ENCODE measurements around the gene AHRR. TPM values are rescaled to one million over a fixed set of nuclear protein-coding genes. Genes with fewer than 3 reads are reported as not detected.

AHRR gene
- total and polyA plus RNA-seq, 2 of the 4 experiments (the other 2 are of a cell fraction) = 15.6 to 37.1 TPM

DNA sequence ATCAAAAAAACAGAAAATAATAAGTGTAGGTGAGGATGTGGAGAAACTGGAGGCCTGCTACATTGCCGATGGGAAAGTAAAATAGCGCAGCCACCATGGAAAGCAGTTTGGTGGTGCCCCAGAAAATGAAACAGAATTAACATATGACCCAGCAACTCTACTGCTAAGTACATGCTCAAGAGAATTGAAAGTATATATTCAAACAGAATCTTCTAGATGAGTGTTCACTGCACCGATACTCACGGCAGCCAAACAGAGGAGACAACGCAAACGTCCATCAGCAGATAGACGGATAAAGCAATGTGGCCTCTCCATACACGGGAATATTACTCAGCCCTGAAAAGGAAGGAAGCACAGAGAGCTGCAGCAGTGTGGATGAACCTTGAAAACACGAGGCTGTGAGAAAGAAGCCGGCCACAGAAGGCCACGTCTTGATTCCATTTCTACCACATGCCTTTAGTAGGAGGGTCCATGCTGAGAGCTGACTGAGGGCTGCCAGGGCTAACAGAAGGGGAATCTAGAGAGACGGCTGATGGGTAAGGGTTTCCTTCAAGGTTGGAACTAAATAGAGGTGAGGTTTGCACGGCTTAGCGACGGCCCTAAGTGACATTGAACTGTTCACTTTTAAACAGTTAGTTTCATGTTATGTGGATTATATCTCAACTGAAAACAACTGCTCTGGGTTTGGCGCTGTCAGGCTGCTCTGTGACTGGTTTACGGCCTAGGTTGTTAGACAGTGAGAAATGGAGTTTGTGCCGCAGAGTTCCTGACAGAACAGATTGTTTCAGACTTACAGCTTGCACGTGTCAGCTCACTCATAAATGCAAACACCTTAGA, 29.8 kb downstream of the AHRR start:
- peaks cover 30 to 69% of the 10 kb centered on the region in 2 experiments for H3K79me1 ChIP-seq (ENCODE audit: low read depth in 1 of 2, low read length in 2 of 2)
- H3K4ac ChIP-seq (ENCODE audit: low read depth, low read length) = no peak overlapping the region
- H4K8ac ChIP-seq (ENCODE audit: low read depth in 2 of 2, low read length in 2 of 2) = no peak overlapping the region
- no peak overlapping the region for H2BK120ac ChIP-seq (ENCODE audit: low read depth, low read length)
- dilution Hi-C loops (cut with HindIII; ENCODE audit: low sequenced_read_pairs, unreplicated experiment) = no loop called here
- no peak overlapping the region for H2BK15ac ChIP-seq (ENCODE audit: low read depth, low read length)
- no peak overlapping the region for H2AK9ac ChIP-seq (replicated peaks; ENCODE audit: low read depth, low read length, poor library complexity)
- H3K27me3 ChIP-seq (ENCODE audit: control insufficient read depth, insufficient read depth, low read length) = no peaks in the 10 kb centered on the region
- CTCF ChIA-PET = no interaction called here
- no peak overlapping the region for H3K9ac ChIP-seq (ENCODE audit: low read depth, low read length)
- no peak overlapping the region for H3K18ac ChIP-seq (ENCODE audit: low read depth, low read length)
- H2AK5ac ChIP-seq (ENCODE audit: low read depth, low read length) = no peak overlapping the region
- H2BK5ac ChIP-seq (ENCODE audit: low read depth, low read length, poor library complexity, severe bottlenecking) = no peak overlapping the region
- H4K20me1 ChIP-seq (ENCODE audit: insufficient read depth, low read length) = peaks cover 19% of the 10 kb centered on the region
- POLR2A ChIA-PET (ENCODE audit: unreplicated experiment) = no interaction called here
- no peak overlapping the region for H3K14ac ChIP-seq (replicated peaks; ENCODE audit: low read depth, low read length)
- no peak for ATAC-seq (ENCODE audit: low read depth)
- peaks cover 6% of the 10 kb centered on the region for H3K9me1 ChIP-seq (ENCODE audit: insufficient read depth, low read length)
- no peak for DNase-seq
- 97% methylated on average over 4 of the region's 19 CpGs; no CpG with 5 or more reads in 1 of the 2 experiments for WGBS, 2 experiments (ENCODE audit: extremely low coverage in 2 of 2, insufficient read length in 1 of 2)
- intact Hi-C loops (cut with micrococcal nuclease) = no loop called here
- peaks cover 64% of the 10 kb centered on the region for H3K36me3 ChIP-seq (ENCODE audit: control insufficient read depth, insufficient read depth, low read length)
- BruUV-seq (replicated peaks) = no TSS peak
- no peaks in the 10 kb centered on the region for H3K9me3 ChIP-seq (ENCODE audit: control insufficient read depth, insufficient read depth, low read length)
- H3K56ac ChIP-seq (ENCODE audit: extremely low read depth, insufficient read depth, low read length) = no peak overlapping the region
- no peak overlapping the region for H2AFZ ChIP-seq (replicated peaks; ENCODE audit: low read length, poor library complexity)
- no peak overlapping the region for H4K91ac ChIP-seq (ENCODE audit: insufficient read depth, low read depth, low read length)
- no peak overlapping the region for H3K4me3 ChIP-seq (ENCODE audit: insufficient read depth, low read depth, low read length)
- no peak overlapping the region for H3K23ac ChIP-seq (ENCODE audit: low read depth, low read length)
- no peak overlapping the region for H2BK20ac ChIP-seq (ENCODE audit: low read depth, low read length)
- H4K5ac ChIP-seq (ENCODE audit: low read depth, low read length) = no peak overlapping the region
- TF ChIP-seq CEBPB (IDR thresholded peaks at IDR 0.05; ENCODE audit: low read depth, low read length) = no peak
- TF ChIP-seq CHD1 (IDR thresholded peaks at IDR 0.05; ENCODE audit: low read depth, low read length) = no peak
- no peak for TF ChIP-seq RCOR1 (IDR thresholded peaks at IDR 0.05; ENCODE audit: insufficient replicate concordance, low read length)
- TF ChIP-seq NFE2L2 (IDR thresholded peaks at IDR 0.05; ENCODE audit: low read depth, low read length) = no peak
- TF ChIP-seq, protein P1, sequence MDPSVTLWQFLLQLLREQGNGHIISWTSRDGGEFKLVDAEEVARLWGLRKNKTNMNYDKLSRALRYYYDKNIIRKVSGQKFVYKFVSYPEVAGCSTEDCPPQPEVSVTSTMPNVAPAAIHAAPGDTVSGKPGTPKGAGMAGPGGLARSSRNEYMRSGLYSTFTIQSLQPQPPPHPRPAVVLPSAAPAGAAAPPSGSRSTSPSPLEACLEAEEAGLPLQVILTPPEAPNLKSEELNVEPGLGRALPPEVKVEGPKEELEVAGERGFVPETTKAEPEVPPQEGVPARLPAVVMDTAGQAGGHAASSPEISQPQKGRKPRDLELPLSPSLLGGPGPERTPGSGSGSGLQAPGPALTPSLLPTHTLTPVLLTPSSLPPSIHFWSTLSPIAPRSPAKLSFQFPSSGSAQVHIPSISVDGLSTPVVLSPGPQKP (IDR thresholded peaks at IDR 0.05; ENCODE audit: borderline replicate concordance, low read depth, low read length) = no peak
- TF ChIP-seq, protein P2, sequence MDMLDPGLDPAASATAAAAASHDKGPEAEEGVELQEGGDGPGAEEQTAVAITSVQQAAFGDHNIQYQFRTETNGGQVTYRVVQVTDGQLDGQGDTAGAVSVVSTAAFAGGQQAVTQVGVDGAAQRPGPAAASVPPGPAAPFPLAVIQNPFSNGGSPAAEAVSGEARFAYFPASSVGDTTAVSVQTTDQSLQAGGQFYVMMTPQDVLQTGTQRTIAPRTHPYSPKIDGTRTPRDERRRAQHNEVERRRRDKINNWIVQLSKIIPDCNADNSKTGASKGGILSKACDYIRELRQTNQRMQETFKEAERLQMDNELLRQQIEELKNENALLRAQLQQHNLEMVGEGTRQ (IDR thresholded peaks at IDR 0.05; ENCODE audit: low read depth, low read length) = no peak
- TF ChIP-seq POLR2A (IDR thresholded peaks at IDR 0.05; ENCODE audit: low read depth, low read length) = no peak
- no peak for TF ChIP-seq RAD21 (IDR thresholded peaks at IDR 0.05; ENCODE audit: low read length)
- no peak for TF ChIP-seq BHLHE40 (IDR thresholded peaks at IDR 0.05; ENCODE audit: low read depth, low read length)
- TF ChIP-seq MXI1 (IDR thresholded peaks at IDR 0.05; ENCODE audit: borderline replicate concordance, low read depth, low read length) = no peak
- TF ChIP-seq MAFK (IDR thresholded peaks at IDR 0.05; ENCODE audit: low read depth, low read length) = no peak
- TF ChIP-seq, protein P3, sequence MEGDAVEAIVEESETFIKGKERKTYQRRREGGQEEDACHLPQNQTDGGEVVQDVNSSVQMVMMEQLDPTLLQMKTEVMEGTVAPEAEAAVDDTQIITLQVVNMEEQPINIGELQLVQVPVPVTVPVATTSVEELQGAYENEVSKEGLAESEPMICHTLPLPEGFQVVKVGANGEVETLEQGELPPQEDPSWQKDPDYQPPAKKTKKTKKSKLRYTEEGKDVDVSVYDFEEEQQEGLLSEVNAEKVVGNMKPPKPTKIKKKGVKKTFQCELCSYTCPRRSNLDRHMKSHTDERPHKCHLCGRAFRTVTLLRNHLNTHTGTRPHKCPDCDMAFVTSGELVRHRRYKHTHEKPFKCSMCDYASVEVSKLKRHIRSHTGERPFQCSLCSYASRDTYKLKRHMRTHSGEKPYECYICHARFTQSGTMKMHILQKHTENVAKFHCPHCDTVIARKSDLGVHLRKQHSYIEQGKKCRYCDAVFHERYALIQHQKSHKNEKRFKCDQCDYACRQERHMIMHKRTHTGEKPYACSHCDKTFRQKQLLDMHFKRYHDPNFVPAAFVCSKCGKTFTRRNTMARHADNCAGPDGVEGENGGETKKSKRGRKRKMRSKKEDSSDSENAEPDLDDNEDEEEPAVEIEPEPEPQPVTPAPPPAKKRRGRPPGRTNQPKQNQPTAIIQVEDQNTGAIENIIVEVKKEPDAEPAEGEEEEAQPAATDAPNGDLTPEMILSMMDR (conservative IDR thresholded peaks at IDR 0.05; ENCODE audit: low read depth, low read length) = no peak
- no peak for TF ChIP-seq RFX5 (IDR thresholded peaks at IDR 0.05; ENCODE audit: low read depth, low read length)
- TF ChIP-seq MAZ (IDR thresholded peaks at IDR 0.05; ENCODE audit: borderline replicate concordance, low read depth, low read length) = no peak
- in situ Hi-C loops (cut with MboI; ENCODE audit: low sequenced_read_pairs) = no loop called here
- no peaks in the 10 kb centered on the region for H3K4me1 ChIP-seq (ENCODE audit: control insufficient read depth, insufficient read depth, low read length)
- H3K4me2 ChIP-seq (ENCODE audit: low read depth, low read length) = no peak overlapping the region
- H3K27ac ChIP-seq (ENCODE audit: insufficient read depth, low read length) = no peak overlapping the region
